Dedifferentiated amniotic fluid mesenchymal stem cell (primary cell): ENCODE data around the gene CDCA7L.
A peak's percentile ranks its signal among the peaks of the same experiment; 100 is the strongest.
"Not testable (repeated sequence)": the region's sequence is repeated elsewhere in the genome, so short reads cannot be mapped to it uniquely, and the experiment has no call there.

Experiments used
- DNase-seq: peaks from one replicate; pipeline ENCODE4 v3.0.0-alpha.2; 2016; ENCODE audit errors: extremely low spot score

Gene CDCA7L

GRCh38 chr7:21944616-21945453, 864 bp downstream of the CDCA7L start:
- DNase-seq, result no peak

GRCh38 chr7:21943436-21943835, 2.3 kb downstream of the CDCA7L start:
- no peak for DNase-seq

GRCh38 chr7:21942955-21943354, 2.7 kb downstream of the CDCA7L start:
- no peak for DNase-seq

GRCh38 chr7:21941611-21942141, 4.0 kb downstream of the CDCA7L start:
- no peak for DNase-seq

GRCh38 chr7:21939858-21940372, 5.8 kb downstream of the CDCA7L start:
- DNase-seq, result no peak

GRCh38 chr7:21939136-21939857, 6.4 kb downstream of the CDCA7L start:
- no peak for DNase-seq

- DNase-seq, result no peak
Measured at GRCh38 chr7:21938463-21938862, 7.2 kb downstream of the CDCA7L start.

- no peak for DNase-seq
Measured at GRCh38 chr7:21934808-21935207, 10.9 kb downstream of the CDCA7L start.

GRCh38 chr7:21933293-21933692, 12.4 kb downstream of the CDCA7L start:
- DNase-seq, result not testable (repeated sequence)

- no peak for DNase-seq
Measured at GRCh38 chr7:21927693-21928092, 18.0 kb downstream of the CDCA7L start.

- DNase-seq, result no peak
Measured at GRCh38 chr7:21926448-21926847, 19.3 kb downstream of the CDCA7L start.

GRCh38 chr7:21923658-21924057, 22.0 kb downstream of the CDCA7L start:
- DNase-seq, result no peak

- DNase-seq, result no peak
Measured at GRCh38 chr7:21922605-21923004, 23.1 kb downstream of the CDCA7L start.

- no peak for DNase-seq
Measured at GRCh38 chr7:21920936-21921335, 24.8 kb downstream of the CDCA7L start.

- no peak for DNase-seq
Measured at GRCh38 chr7:21918216-21918615, 27.5 kb downstream of the CDCA7L start.

GRCh38 chr7:21916629-21917028, 29.1 kb downstream of the CDCA7L start:
- DNase-seq, result no peak

- DNase-seq, result no peak
Measured at GRCh38 chr7:21916176-21916575, 29.5 kb downstream of the CDCA7L start.

GRCh38 chr7:21915140-21915539, 30.6 kb downstream of the CDCA7L start:
- no peak for DNase-seq

- DNase-seq, result no peak
Measured at GRCh38 chr7:21914671-21915070, 31.0 kb downstream of the CDCA7L start.

- no peak for DNase-seq
Measured at GRCh38 chr7:21912931-21913780, 32.5 kb downstream of the CDCA7L start.

- peak; percentile 82 for DNase-seq
Measured at GRCh38 chr7:21912305-21912704, 33.4 kb downstream of the CDCA7L start.
